ENCODE results near the gene DUSP2. TPM values are rescaled to one million over a fixed set of nuclear protein-coding genes. Genes with fewer than 3 reads are reported as not detected.

The DUSP2 gene
- total and polyA plus RNA-seq, 9 of the 15 experiments (the other 6 are each of a cell fraction or from before 2014, with no cell fraction given): 0.04 to 0.18 TPM; not detected in 7

GRCh38 chr2:96145848-96146152 lies 560 bp upstream of the DUSP2 start (continued):
- TF ChIP-seq ZNF140 (CRISPR knock-in tag; IDR thresholded peaks at IDR 0.05): no peak
- TF ChIP-seq HDAC1 (IDR thresholded peaks at IDR 0.05): no peak
- TF ChIP-seq BRF2 (IDR thresholded peaks at IDR 0.05; ENCODE audit: borderline replicate concordance, insufficient read depth, insufficient read length): no peak
- no peak for TF ChIP-seq E2F6 (IDR thresholded peaks at IDR 0.05; ENCODE audit: borderline replicate concordance in 1 of 2, extremely low read depth in 1 of 2, insufficient read depth in 1 of 2, insufficient read length in 1 of 2, low read depth in 1 of 2, low read length in 1 of 2, poor library complexity in 1 of 2, severe bottlenecking in 1 of 2)

- ATAC-seq: no peak
- ChIA-PET POLR2A (no interaction called here), CTCF (ENCODE audit: low intra/inter-chr PET ratio) (no interaction called here)
- WGBS (ENCODE audit: insufficient coverage, low coverage, missing lambda C conversion rate): 73% methylated on average over 13 of the region's 35 CpGs
- Histone ChIP-seq H3K4me1 (replicated peaks in 1 of 2; ENCODE audit: control insufficient read depth in 2 of 2, insufficient read depth in 2 of 2, low read length in 2 of 2) (peaks cover 22 to 42% of the 10 kb centered on the region in 2 experiments), H2AFZ (ENCODE audit: low read depth, low read length) (no peak overlapping the region), H3K9ac (ENCODE audit: insufficient read depth in 1 of 2, low read depth in 2 of 2, low read length in 2 of 2) (no peak overlapping the region; a peak in 1 of 4 replicates), H3K9me1 (ENCODE audit: control insufficient read depth, insufficient read depth, low read length) (no peaks in the 10 kb centered on the region), H3K4me2 (ENCODE audit: insufficient read depth, low read length) (no peak overlapping the region), H3K79me2 (ENCODE audit: control insufficient read depth, insufficient read depth, low read length) (no peaks in the 10 kb centered on the region), H3K9me3 (replicated peaks; ENCODE audit: control insufficient read depth, insufficient read depth, low read depth, low read length) (no peaks in the 10 kb centered on the region), H3K36me3 (ENCODE audit: control insufficient read depth, insufficient read depth, low read length) (no peaks in the 10 kb centered on the region), H3K27me3 (ENCODE audit: control insufficient read depth in 2 of 2, insufficient read depth in 2 of 2, low read length in 2 of 2) (peaks cover 0 to 12% of the 10 kb centered on the region in 2 experiments; a peak in 2 of 5 replicates), H3K27ac (ENCODE audit: extremely low read depth, low read depth, low read length) (no peak overlapping the region), H4K20me1 (replicated peaks; ENCODE audit: control insufficient read depth, insufficient read depth, low read length) (no peaks in the 10 kb centered on the region), H3K4me3 (no peak overlapping the region)
- in situ Hi-C loops (cut with MboI): no loop called here
- BruUV-seq (replicated peaks): no TSS peak
- FAIRE-seq: no peak
- DNase-seq (ENCODE audit: extremely low read depth in 1 of 4, low spot score in 3 of 4): no peak
- intact Hi-C loops (cut with micrococcal nuclease): no loop called here
- TF ChIP-seq BRCA1 (IDR thresholded peaks at IDR 0.05) (no peak), BRCA1 (CRISPR knock-in tag; IDR thresholded peaks at IDR 0.05) (no peak), SMARCC2 (IDR thresholded peaks at IDR 0.05; ENCODE audit: low read depth) (no peak), NR2F6 (CRISPR knock-in tag; IDR thresholded peaks at IDR 0.05) (no peak), REST (IDR thresholded peaks at IDR 0.05; ENCODE audit: borderline replicate concordance) (no peak), REST (CRISPR knock-in tag; IDR thresholded peaks at IDR 0.05; ENCODE audit: low read depth) (no peak), MAFF (IDR thresholded peaks at IDR 0.05; ENCODE audit: low read length) (no peak)
Observed at GRCh38 chr2:96144481-96145035, 682 bp downstream of the DUSP2 start.

Measured in K562 (cell line).